Measurements from ENCODE around the gene LRCH1. TPM values are rescaled to one million over a fixed set of nuclear protein-coding genes. Genes with fewer than 3 reads are reported as not detected.

The LRCH1 gene
- polyA plus RNA-seq, 1 donor (not counting 4 experiments of a cell fraction or from before 2014, with no cell fraction given), result 16.2 TPM

- TF ChIP-seq EZH2 (IDR thresholded peaks at IDR 0.05; ENCODE audit: low read length) (no peak), CTCF (optimal IDR thresholded peaks at IDR 0.05 in 1 of 3, IDR thresholded peaks at IDR 0.05 in 1 of 3, conservative IDR thresholded peaks at IDR 0.05 in 1 of 3; ENCODE audit: extremely low read depth in 1 of 3, insufficient read depth in 2 of 3, low read length in 3 of 3) (no peak)
- H3K79me2 ChIP-seq (ENCODE audit: control insufficient read depth, insufficient read depth, low read length), result no peaks in the 10 kb centered on the region
- H3K36me3 ChIP-seq (ENCODE audit: control insufficient read depth in 2 of 2, extremely low read depth in 1 of 2, insufficient read depth in 2 of 2, low read length in 2 of 2), result no peaks in the 10 kb centered on the region
- no peaks in the 10 kb centered on the region for H4K20me1 ChIP-seq (ENCODE audit: control insufficient read depth, extremely low read depth, insufficient read depth, low read length)
- no peaks in the 10 kb centered on the region for H3K4me1 ChIP-seq (ENCODE audit: control insufficient read depth, extremely low read depth, insufficient read depth, low read length)
- no peak for FAIRE-seq
- H3K4me2 ChIP-seq (ENCODE audit: control insufficient read depth, extremely low read depth, insufficient read depth, low read depth, low read length), result no peak overlapping the region
- no peak overlapping the region for H3K9ac ChIP-seq (ENCODE audit: control insufficient read depth, extremely low read depth, insufficient read depth, low read length)
- dilution Hi-C loops (cut with MboI; ENCODE audit: extremely low pct_ligation_motif_present, low sequenced_read_pairs), result no loop called here
- no peaks in the 10 kb centered on the region for H3K9me3 ChIP-seq (ENCODE audit: control insufficient read depth, low read depth, low read length)
- no peak for DNase-seq (ENCODE audit: low read depth, low spot score)
- H2AFZ ChIP-seq (ENCODE audit: control insufficient read depth, low read length), result no peak overlapping the region
- H3K9me1 ChIP-seq (ENCODE audit: control insufficient read depth, extremely low read depth, insufficient read depth, low read length), result no peaks in the 10 kb centered on the region
- no peak overlapping the region for H3K4me3 ChIP-seq (ENCODE audit: control insufficient read depth in 2 of 3, extremely low read depth in 1 of 3, insufficient read depth in 2 of 3, low read depth in 1 of 3, low read length in 3 of 3)
- H3K27ac ChIP-seq (ENCODE audit: control insufficient read depth, insufficient read depth, low read length), result no peak overlapping the region
- peaks cover 27% of the 10 kb centered on the region for H3K27me3 ChIP-seq (ENCODE audit: control insufficient read depth, extremely low read depth, insufficient read depth, low read length)
Observed at GRCh38 chr13:46530084-46530935, 22.7 kb upstream of the LRCH1 start.

GRCh38 chr13:46531953-46532352 is 21.0 kb upstream of the LRCH1 start:
- dilution Hi-C loops (cut with MboI; ENCODE audit: extremely low pct_ligation_motif_present, low sequenced_read_pairs), result no loop called here
- H4K20me1 ChIP-seq (ENCODE audit: control insufficient read depth, extremely low read depth, insufficient read depth, low read length), result no peaks in the 10 kb centered on the region
- H3K9ac ChIP-seq (ENCODE audit: control insufficient read depth, extremely low read depth, insufficient read depth, low read length), result no peak overlapping the region
- DNase-seq (ENCODE audit: low read depth, low spot score) (no peak), FAIRE-seq (no peak)
- no peak overlapping the region for H3K27ac ChIP-seq (ENCODE audit: control insufficient read depth, insufficient read depth, low read length)
- H3K4me2 ChIP-seq (ENCODE audit: control insufficient read depth, extremely low read depth, insufficient read depth, low read depth, low read length), result no peak overlapping the region
- no peak overlapping the region for H3K4me3 ChIP-seq (ENCODE audit: control insufficient read depth in 2 of 3, extremely low read depth in 1 of 3, insufficient read depth in 2 of 3, low read depth in 1 of 3, low read length in 3 of 3)
- H3K27me3 ChIP-seq (ENCODE audit: control insufficient read depth, extremely low read depth, insufficient read depth, low read length), result peaks cover 17% of the 10 kb centered on the region
- TF ChIP-seq CTCF (optimal IDR thresholded peaks at IDR 0.05 in 1 of 3, IDR thresholded peaks at IDR 0.05 in 1 of 3, conservative IDR thresholded peaks at IDR 0.05 in 1 of 3; ENCODE audit: extremely low read depth in 1 of 3, insufficient read depth in 2 of 3, low read length in 3 of 3) (no peak), EZH2 (IDR thresholded peaks at IDR 0.05; ENCODE audit: low read length) (no peak)
- H3K79me2 ChIP-seq (ENCODE audit: control insufficient read depth, insufficient read depth, low read length), result no peaks in the 10 kb centered on the region
- no peaks in the 10 kb centered on the region for H3K9me1 ChIP-seq (ENCODE audit: control insufficient read depth, extremely low read depth, insufficient read depth, low read length)
- H3K36me3 ChIP-seq (ENCODE audit: control insufficient read depth in 2 of 2, extremely low read depth in 1 of 2, insufficient read depth in 2 of 2, low read length in 2 of 2), result no peaks in the 10 kb centered on the region
- no peaks in the 10 kb centered on the region for H3K9me3 ChIP-seq (ENCODE audit: control insufficient read depth, low read depth, low read length)
- H3K4me1 ChIP-seq (ENCODE audit: control insufficient read depth, extremely low read depth, insufficient read depth, low read length), result no peaks in the 10 kb centered on the region
- no peak overlapping the region for H2AFZ ChIP-seq (ENCODE audit: control insufficient read depth, low read length)
